ENCODE data around the gene RCAN3.
"Not testable (repeated sequence)": the region's sequence is repeated elsewhere in the genome, so short reads cannot be mapped to it uniquely, and the experiment has no call there.

The RCAN3 gene

DNA sequence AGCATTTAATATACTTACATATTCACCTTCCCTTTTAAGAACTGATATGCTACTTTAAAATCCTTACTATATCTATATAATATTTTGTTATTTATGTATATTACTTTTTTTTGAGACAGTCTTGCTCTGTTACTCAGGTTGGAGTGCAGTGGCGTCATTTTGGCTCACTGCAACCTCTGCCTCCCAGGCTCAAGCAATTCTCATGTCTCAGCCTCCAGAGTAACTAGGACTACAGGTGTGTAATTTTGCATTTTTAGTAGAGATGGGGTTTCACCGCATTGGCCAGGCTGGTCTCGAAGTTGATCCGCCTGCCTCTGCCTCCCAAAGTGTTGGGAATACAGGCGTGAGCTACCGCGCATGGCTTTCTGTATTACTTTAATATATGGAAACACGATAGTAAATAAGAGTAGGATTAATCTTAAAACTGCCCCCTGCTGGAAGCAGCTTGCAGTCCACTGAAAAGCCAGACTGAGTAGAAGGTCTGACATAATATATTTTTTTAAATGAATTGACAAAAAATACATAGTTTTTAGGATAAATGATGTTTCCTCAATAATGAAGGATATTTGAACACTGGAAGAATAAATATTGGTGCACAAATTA is 24.4 kb downstream of the RCAN3 start:
- Histone ChIP-seq H3K9ac (no peak overlapping the region), H3K27ac (no peak overlapping the region), H3K36me3 (ENCODE audit: insufficient read depth) (no peaks in the 10 kb centered on the region), H3K79me2 (ENCODE audit: insufficient read depth, low read depth) (no peaks in the 10 kb centered on the region), H2AFZ (ENCODE audit: low read depth) (no peak overlapping the region), H3K4me1 (ENCODE audit: low read depth, poor library complexity, severe bottlenecking) (no peaks in the 10 kb centered on the region), H3K4me3 (IDR thresholded peaks at IDR 0.05; ENCODE audit: insufficient read depth, low read depth, low read length) (no peak overlapping the region), H4K20me1 (ENCODE audit: insufficient read depth) (no peaks in the 10 kb centered on the region), H3K27me3 (ENCODE audit: insufficient read depth, low read depth) (no peaks in the 10 kb centered on the region), H3K4me2 (no peak overlapping the region)
- TF ChIP-seq, protein P1, sequence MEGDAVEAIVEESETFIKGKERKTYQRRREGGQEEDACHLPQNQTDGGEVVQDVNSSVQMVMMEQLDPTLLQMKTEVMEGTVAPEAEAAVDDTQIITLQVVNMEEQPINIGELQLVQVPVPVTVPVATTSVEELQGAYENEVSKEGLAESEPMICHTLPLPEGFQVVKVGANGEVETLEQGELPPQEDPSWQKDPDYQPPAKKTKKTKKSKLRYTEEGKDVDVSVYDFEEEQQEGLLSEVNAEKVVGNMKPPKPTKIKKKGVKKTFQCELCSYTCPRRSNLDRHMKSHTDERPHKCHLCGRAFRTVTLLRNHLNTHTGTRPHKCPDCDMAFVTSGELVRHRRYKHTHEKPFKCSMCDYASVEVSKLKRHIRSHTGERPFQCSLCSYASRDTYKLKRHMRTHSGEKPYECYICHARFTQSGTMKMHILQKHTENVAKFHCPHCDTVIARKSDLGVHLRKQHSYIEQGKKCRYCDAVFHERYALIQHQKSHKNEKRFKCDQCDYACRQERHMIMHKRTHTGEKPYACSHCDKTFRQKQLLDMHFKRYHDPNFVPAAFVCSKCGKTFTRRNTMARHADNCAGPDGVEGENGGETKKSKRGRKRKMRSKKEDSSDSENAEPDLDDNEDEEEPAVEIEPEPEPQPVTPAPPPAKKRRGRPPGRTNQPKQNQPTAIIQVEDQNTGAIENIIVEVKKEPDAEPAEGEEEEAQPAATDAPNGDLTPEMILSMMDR (conservative IDR thresholded peaks at IDR 0.05; ENCODE audit: low read depth, low read length) = peak; percentile 76

GRCh38 chr1:24528744-24529143 is 26.1 kb downstream of the RCAN3 start:
- Histone ChIP-seq H3K4me3 (IDR thresholded peaks at IDR 0.05; ENCODE audit: insufficient read depth, low read depth, low read length) (no peak overlapping the region), H3K4me2 (no peak overlapping the region), H3K4me1 (ENCODE audit: low read depth, poor library complexity, severe bottlenecking) (peaks cover 2% of the 10 kb centered on the region), H3K36me3 (ENCODE audit: insufficient read depth) (no peaks in the 10 kb centered on the region), H3K79me2 (ENCODE audit: insufficient read depth, low read depth) (no peaks in the 10 kb centered on the region), H3K9ac (no peak overlapping the region), H2AFZ (ENCODE audit: low read depth) (no peak overlapping the region), H3K27ac (no peak overlapping the region), H3K27me3 (ENCODE audit: insufficient read depth, low read depth) (no peaks in the 10 kb centered on the region), H4K20me1 (ENCODE audit: insufficient read depth) (no peaks in the 10 kb centered on the region)
- TF ChIP-seq, protein P1 (conservative IDR thresholded peaks at IDR 0.05; ENCODE audit: low read depth, low read length) = no peak

- not testable (repeated sequence) for H3K4me2 ChIP-seq; H3K79me2 ChIP-seq (ENCODE audit: insufficient read depth, low read depth); H4K20me1 ChIP-seq (ENCODE audit: insufficient read depth); H2AFZ ChIP-seq (ENCODE audit: low read depth); H3K9ac ChIP-seq; H3K27ac ChIP-seq; H3K4me1 ChIP-seq (ENCODE audit: low read depth, poor library complexity, severe bottlenecking); H3K36me3 ChIP-seq (ENCODE audit: insufficient read depth); H3K4me3 ChIP-seq (IDR thresholded peaks at IDR 0.05; ENCODE audit: insufficient read depth, low read depth, low read length); H3K27me3 ChIP-seq (ENCODE audit: insufficient read depth, low read depth)
Observed at GRCh38 chr1:24529292-24529691, 26.7 kb downstream of the RCAN3 start.

DNA sequence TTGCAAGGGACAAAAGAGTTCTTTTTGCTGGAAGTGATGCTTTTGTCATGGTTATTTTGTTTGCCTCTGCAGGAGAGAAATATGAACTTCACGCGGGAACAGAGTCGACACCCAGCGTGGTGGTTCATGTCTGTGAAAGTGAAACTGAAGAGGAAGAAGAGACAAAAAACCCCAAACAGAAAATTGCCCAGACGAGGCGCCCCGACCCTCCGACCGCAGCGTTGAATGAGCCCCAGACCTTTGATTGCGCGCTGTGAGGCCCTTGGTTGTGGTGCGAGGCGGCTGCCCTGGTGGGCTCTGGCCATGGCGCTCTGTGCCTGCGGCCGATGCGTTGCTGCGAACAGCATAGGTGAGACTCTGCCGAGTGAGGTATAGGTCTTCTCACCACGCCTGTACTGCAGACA is 32.4 kb downstream of the RCAN3 start:
- peaks cover 39% of the 10 kb centered on the region for H3K4me1 ChIP-seq (ENCODE audit: low read depth, poor library complexity, severe bottlenecking)
- H3K79me2 ChIP-seq (ENCODE audit: insufficient read depth, low read depth) = no peaks in the 10 kb centered on the region
- H4K20me1 ChIP-seq (ENCODE audit: insufficient read depth) = no peaks in the 10 kb centered on the region
- peak overlapping the region; percentile 84 for H2AFZ ChIP-seq (ENCODE audit: low read depth)
- peak overlapping the region; percentile 93 for H3K4me2 ChIP-seq
- no peaks in the 10 kb centered on the region for H3K27me3 ChIP-seq (ENCODE audit: insufficient read depth, low read depth)
- H3K4me3 ChIP-seq (IDR thresholded peaks at IDR 0.05; ENCODE audit: insufficient read depth, low read depth, low read length) = peak overlapping the region; percentile 68
- TF ChIP-seq, protein P1 (conservative IDR thresholded peaks at IDR 0.05; ENCODE audit: low read depth, low read length) = no peak
- peak overlapping the region; percentile 80 for H3K27ac ChIP-seq
- no peaks in the 10 kb centered on the region for H3K36me3 ChIP-seq (ENCODE audit: insufficient read depth)
- peak overlapping the region; percentile 73 for H3K9ac ChIP-seq

DNA sequence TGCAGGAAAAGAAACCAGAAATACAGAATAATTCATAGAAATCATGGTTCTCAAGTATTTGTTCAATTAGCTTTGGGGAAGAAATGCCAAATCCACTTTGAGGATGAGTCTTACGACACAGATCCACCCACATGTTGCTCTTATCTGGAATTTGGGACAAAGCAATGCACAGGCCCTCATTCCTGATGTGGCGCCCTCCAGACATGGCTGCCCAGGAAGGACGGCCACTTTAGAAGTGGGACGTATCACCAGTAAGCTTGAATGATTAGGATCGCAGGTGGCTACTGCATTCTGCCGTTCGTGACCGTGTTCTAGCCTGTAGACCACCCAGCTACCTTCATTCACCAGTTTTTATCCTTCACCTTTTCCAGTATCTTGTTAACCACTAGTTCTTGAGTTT is 33.1 kb downstream of the RCAN3 start:
- no peaks in the 10 kb centered on the region for H4K20me1 ChIP-seq (ENCODE audit: insufficient read depth)
- peaks cover 43% of the 10 kb centered on the region for H3K4me1 ChIP-seq (ENCODE audit: low read depth, poor library complexity, severe bottlenecking)
- H3K36me3 ChIP-seq (ENCODE audit: insufficient read depth) = no peaks in the 10 kb centered on the region
- H3K27ac ChIP-seq = peak overlapping the region; percentile 80; the same call in 1 of the 2 replicates
- TF ChIP-seq, protein P1 (conservative IDR thresholded peaks at IDR 0.05; ENCODE audit: low read depth, low read length) = no peak
- H3K4me2 ChIP-seq = peak overlapping the region; percentile 93
- H3K27me3 ChIP-seq (ENCODE audit: insufficient read depth, low read depth) = no peaks in the 10 kb centered on the region
- no peaks in the 10 kb centered on the region for H3K79me2 ChIP-seq (ENCODE audit: insufficient read depth, low read depth)
- H3K4me3 ChIP-seq (IDR thresholded peaks at IDR 0.05; ENCODE audit: insufficient read depth, low read depth, low read length) = peak overlapping the region; percentile 68
- peak overlapping the region; percentile 73; the same call in 1 of the 2 replicates for H3K9ac ChIP-seq
- no peak overlapping the region; the same call in 1 of the 2 replicates for H2AFZ ChIP-seq (ENCODE audit: low read depth)

Data from KMS-11 (cell line).